ENCODE data around the gene CEACAM4. TPM values are rescaled to one million over a fixed set of nuclear protein-coding genes. Genes with fewer than 3 reads are reported as not detected.

CEACAM4 gene
- total and polyA plus RNA-seq, 2 donors (not counting 1 experiment from before 2014, with no cell fraction given), result 0.34 TPM; not detected in 1

- Mint-ChIP-seq H3K27me3 (peaks cover 28% of the 10 kb centered on the region), H3K9me3 (ENCODE audit: insufficient read depth) (no peaks in the 10 kb centered on the region), H3K4me3 (no peak overlapping the region), H3K27ac (no peak overlapping the region), H3K4me1 (no peaks in the 10 kb centered on the region)
- H3K9ac ChIP-seq (ENCODE audit: low read length), result no peak overlapping the region
- ChIA-PET CTCF (no interaction called here), POLR2A (no interaction called here)
- no peaks in the 10 kb centered on the region for H4K20me1 ChIP-seq (ENCODE audit: control insufficient read depth, insufficient read depth, low read length, poor library complexity, severe bottlenecking)
- ATAC-seq (ENCODE audit: low read depth), result no peak
- H3K9me3 ChIP-seq (ENCODE audit: control extremely low read depth in 1 of 3, control insufficient read depth in 2 of 3, insufficient read depth in 1 of 3, low read length in 2 of 3), result no peaks in the 10 kb centered on the region
- H3K27me3 ChIP-seq (replicated peaks in 1 of 4; ENCODE audit: control extremely low read depth in 1 of 4, control insufficient read depth in 3 of 4, insufficient read depth in 4 of 4, low read length in 3 of 4), result peaks cover 0 to 10% (median 2%) of the 10 kb centered on the region in 4 experiments
- no peaks in the 10 kb centered on the region for H3K36me3 ChIP-seq (replicated peaks in 1 of 2; ENCODE audit: control extremely low read depth in 1 of 2, control insufficient read depth in 1 of 2, extremely low read depth in 1 of 2, insufficient read depth in 2 of 2, low read length in 1 of 2)
- H3K4me2 ChIP-seq (replicated peaks; ENCODE audit: low read depth, low read length, poor library complexity, severe bottlenecking), result no peak overlapping the region
- intact Hi-C loops (cut with micrococcal nuclease), result no loop called here
- H3K27ac ChIP-seq (ENCODE audit: low read length in 2 of 2), result no peak overlapping the region
- TF ChIP-seq EZH2 (IDR thresholded peaks at IDR 0.05; ENCODE audit: borderline replicate concordance, insufficient read depth, low read depth, low read length, poor library complexity, severe bottlenecking), result no peak
- TF ChIP-seq, protein P1, sequence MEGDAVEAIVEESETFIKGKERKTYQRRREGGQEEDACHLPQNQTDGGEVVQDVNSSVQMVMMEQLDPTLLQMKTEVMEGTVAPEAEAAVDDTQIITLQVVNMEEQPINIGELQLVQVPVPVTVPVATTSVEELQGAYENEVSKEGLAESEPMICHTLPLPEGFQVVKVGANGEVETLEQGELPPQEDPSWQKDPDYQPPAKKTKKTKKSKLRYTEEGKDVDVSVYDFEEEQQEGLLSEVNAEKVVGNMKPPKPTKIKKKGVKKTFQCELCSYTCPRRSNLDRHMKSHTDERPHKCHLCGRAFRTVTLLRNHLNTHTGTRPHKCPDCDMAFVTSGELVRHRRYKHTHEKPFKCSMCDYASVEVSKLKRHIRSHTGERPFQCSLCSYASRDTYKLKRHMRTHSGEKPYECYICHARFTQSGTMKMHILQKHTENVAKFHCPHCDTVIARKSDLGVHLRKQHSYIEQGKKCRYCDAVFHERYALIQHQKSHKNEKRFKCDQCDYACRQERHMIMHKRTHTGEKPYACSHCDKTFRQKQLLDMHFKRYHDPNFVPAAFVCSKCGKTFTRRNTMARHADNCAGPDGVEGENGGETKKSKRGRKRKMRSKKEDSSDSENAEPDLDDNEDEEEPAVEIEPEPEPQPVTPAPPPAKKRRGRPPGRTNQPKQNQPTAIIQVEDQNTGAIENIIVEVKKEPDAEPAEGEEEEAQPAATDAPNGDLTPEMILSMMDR (IDR thresholded peaks at IDR 0.05), result no peak
- 73% methylated on average over 2 of the region's 4 CpGs for WGBS (ENCODE audit: insufficient coverage)
- H3K4me1 ChIP-seq (ENCODE audit: control insufficient read depth in 2 of 2, insufficient read depth in 2 of 2, low read length in 2 of 2), result no peaks in the 10 kb centered on the region
- H3K79me2 ChIP-seq (ENCODE audit: control insufficient read depth, insufficient read depth, low read length), result no peaks in the 10 kb centered on the region
- no peak overlapping the region for H3K4me3 ChIP-seq (ENCODE audit: control extremely low read depth in 1 of 5, extremely low read depth in 1 of 5, insufficient read depth in 1 of 5, low read depth in 2 of 5, low read length in 4 of 5)
- no peak overlapping the region for H2AFZ ChIP-seq (ENCODE audit: insufficient read depth, low read depth, low read length, poor library complexity, severe bottlenecking)
- DNase-seq, result no peak
These were observed 5.6 kb downstream of the CEACAM4 start for GRCh38 chr19:41621226-41621625.

DNA sequence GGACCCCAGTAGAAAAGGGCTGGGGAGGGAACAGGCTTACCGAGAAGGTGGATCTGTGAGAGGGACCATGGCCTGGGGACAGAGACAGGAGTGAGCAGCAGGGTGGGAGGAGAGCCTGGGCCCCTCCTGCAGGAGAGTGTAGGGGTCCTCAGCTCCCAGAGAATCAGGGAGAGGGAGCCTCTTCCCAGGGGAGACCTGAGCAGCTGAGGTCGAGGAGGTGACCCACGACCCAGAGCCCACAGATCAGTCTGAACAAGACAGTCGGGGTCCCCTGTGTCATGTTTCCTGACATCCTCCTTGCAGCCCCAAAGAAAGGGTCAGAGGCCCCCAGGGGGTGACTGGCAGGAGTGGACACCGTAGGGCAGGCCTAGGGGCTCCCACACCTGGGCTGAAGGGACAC lies 6.7 kb downstream of the CEACAM4 start:
- Histone ChIP-seq H3K4me2 (replicated peaks; ENCODE audit: low read depth, low read length, poor library complexity, severe bottlenecking) (no peak overlapping the region), H3K4me3 (ENCODE audit: control extremely low read depth in 1 of 5, extremely low read depth in 1 of 5, insufficient read depth in 1 of 5, low read depth in 2 of 5, low read length in 4 of 5) (no peak overlapping the region), H3K9ac (ENCODE audit: low read length) (no peak overlapping the region), H3K27ac (ENCODE audit: low read length in 2 of 2) (no peak overlapping the region), H3K36me3 (replicated peaks in 1 of 2; ENCODE audit: control extremely low read depth in 1 of 2, control insufficient read depth in 1 of 2, extremely low read depth in 1 of 2, insufficient read depth in 2 of 2, low read length in 1 of 2) (no peaks in the 10 kb centered on the region), H4K20me1 (ENCODE audit: control insufficient read depth, insufficient read depth, low read length, poor library complexity, severe bottlenecking) (no peaks in the 10 kb centered on the region), H3K79me2 (ENCODE audit: control insufficient read depth, insufficient read depth, low read length) (no peaks in the 10 kb centered on the region), H2AFZ (ENCODE audit: insufficient read depth, low read depth, low read length, poor library complexity, severe bottlenecking) (no peak overlapping the region), H3K9me3 (ENCODE audit: control extremely low read depth in 1 of 3, control insufficient read depth in 2 of 3, insufficient read depth in 1 of 3, low read length in 2 of 3) (no peaks in the 10 kb centered on the region), H3K4me1 (ENCODE audit: control insufficient read depth in 2 of 2, insufficient read depth in 2 of 2, low read length in 2 of 2) (no peaks in the 10 kb centered on the region), H3K27me3 (replicated peaks in 1 of 4; ENCODE audit: control extremely low read depth in 1 of 4, control insufficient read depth in 3 of 4, insufficient read depth in 4 of 4, low read length in 3 of 4) (peaks cover 0 to 10% (median 2%) of the 10 kb centered on the region in 4 experiments)
- H3K4me3 Mint-ChIP-seq, result no peak overlapping the region
- CTCF ChIA-PET, result no interaction called here
- 72% methylated on average over 5 of the region's 5 CpGs for WGBS (ENCODE audit: insufficient coverage)
- intact Hi-C loops (cut with micrococcal nuclease), result no loop called here
- ATAC-seq (ENCODE audit: low read depth) (no peak), DNase-seq (no peak)
- H3K27me3 Mint-ChIP-seq, result peaks cover 26% of the 10 kb centered on the region
- TF ChIP-seq EZH2 (IDR thresholded peaks at IDR 0.05; ENCODE audit: borderline replicate concordance, insufficient read depth, low read depth, low read length, poor library complexity, severe bottlenecking), result no peak
- TF ChIP-seq, protein P1 (IDR thresholded peaks at IDR 0.05), result no peak
- POLR2A ChIA-PET, result no interaction called here
- H3K4me1 Mint-ChIP-seq, result no peaks in the 10 kb centered on the region
- H3K27ac Mint-ChIP-seq, result no peak overlapping the region
- H3K9me3 Mint-ChIP-seq (ENCODE audit: insufficient read depth), result no peaks in the 10 kb centered on the region

Data from B cell (primary cell).